ENCODE data around the gene PRKG1. TPM values are rescaled to one million over a fixed set of nuclear protein-coding genes. Genes with fewer than 3 reads are reported as not detected.

The PRKG1 gene
- total and polyA plus RNA-seq, 2 of the 8 experiments (the other 6 are each of a cell fraction or from before 2014, with no cell fraction given): 4.2 to 15.2 TPM

DNA sequence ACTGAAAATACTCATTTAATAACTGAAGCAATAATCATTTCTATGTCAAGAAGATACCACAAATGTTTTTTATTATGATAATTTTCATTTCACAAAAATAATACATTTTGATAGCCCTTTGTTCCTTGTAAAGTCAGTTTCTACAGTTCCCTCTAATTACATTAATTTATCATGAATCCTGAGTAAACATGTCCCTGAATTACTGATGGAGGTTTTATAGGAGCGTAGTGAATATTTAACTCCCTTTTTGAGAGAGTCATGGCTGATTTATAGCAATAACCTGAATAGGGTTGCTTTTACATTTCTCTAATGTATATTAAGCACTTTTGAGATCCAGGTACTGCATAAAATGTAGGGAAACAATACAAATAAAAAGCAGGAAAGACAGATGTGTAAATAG, 1023.8 kb downstream of the PRKG1 start:
- Histone ChIP-seq H3K14ac (ENCODE audit: insufficient read length) (no peak overlapping the region), H3K9me3 (ENCODE audit: insufficient read depth in 2 of 2, low read depth in 1 of 2, low read length in 1 of 2) (no peaks in the 10 kb centered on the region), H3K4me2 (ENCODE audit: insufficient read depth in 1 of 2, low read depth in 2 of 2, low read length in 2 of 2) (no peak overlapping the region), H3K27me3 (replicated peaks in 1 of 4; ENCODE audit: control insufficient read depth in 3 of 4, extremely low read depth in 1 of 4, insufficient read depth in 3 of 4, low read length in 3 of 4) (no peaks in the 10 kb centered on the region), H3K79me1 (ENCODE audit: low read depth, low read length) (no peaks in the 10 kb centered on the region), H2AK5ac (ENCODE audit: low read depth, low read length) (no peak overlapping the region), H4K91ac (replicated peaks; ENCODE audit: insufficient read length, low read length) (no peak overlapping the region), H3K27ac (ENCODE audit: low read depth, low read length) (no peak overlapping the region), H2BK20ac (ENCODE audit: low read length) (no peak overlapping the region), H4K20me1 (replicated peaks in 1 of 2; ENCODE audit: control insufficient read depth in 1 of 2, insufficient read depth in 2 of 2, low read length in 2 of 2) (no peaks in the 10 kb centered on the region), H4K5ac (ENCODE audit: insufficient read length, low read depth, low read length) (no peak overlapping the region), H3K4ac (replicated peaks; ENCODE audit: insufficient read length, low read depth, low read length) (no peak overlapping the region), H3K4me1 (replicated peaks in 1 of 4; ENCODE audit: control insufficient read depth in 3 of 4, insufficient read depth in 4 of 4, low read length in 3 of 4) (peaks cover 0 to 6% (median 1%) of the 10 kb centered on the region in 4 experiments; a peak in 1 of 7 replicates), H2BK5ac (ENCODE audit: low read depth, low read length) (no peak overlapping the region), H3K36me3 (ENCODE audit: control insufficient read depth in 2 of 4, insufficient read depth in 4 of 4, low read length in 3 of 4) (no peaks in the 10 kb centered on the region), H2AFZ (ENCODE audit: low read length) (no peak overlapping the region), H3K4me3 (ENCODE audit: extremely low read depth in 1 of 4, insufficient read depth in 2 of 4, low read depth in 3 of 4, low read length in 4 of 4) (no peak overlapping the region), H3K23me2 (ENCODE audit: low read depth, low read length) (no peaks in the 10 kb centered on the region), H4K8ac (ENCODE audit: extremely low read depth, insufficient read depth, low read length) (no peak overlapping the region), H3K23ac (ENCODE audit: insufficient read length) (no peak overlapping the region), H3K18ac (ENCODE audit: extremely low read depth, low read length) (no peak overlapping the region), H2BK120ac (replicated peaks; ENCODE audit: low read depth, low read length) (no peak overlapping the region), H3K79me2 (ENCODE audit: control insufficient read depth in 1 of 2, insufficient read depth in 2 of 2, low read length in 2 of 2) (no peaks in the 10 kb centered on the region), H3K9ac (replicated peaks in 1 of 4; ENCODE audit: extremely low read depth in 1 of 4, low read depth in 3 of 4, low read length in 3 of 4) (no peak overlapping the region), H3K56ac (replicated peaks; ENCODE audit: insufficient read length, low read depth, low read length) (no peak overlapping the region), H2BK12ac (ENCODE audit: low read depth, low read length) (no peak overlapping the region), H2BK15ac (ENCODE audit: low read length) (no peak overlapping the region)
- WGBS, 2 experiments (ENCODE audit: extremely low coverage in 1 of 2, insufficient coverage in 1 of 2, insufficient read length in 1 of 2, insufficient replicate concordance in 2 of 2, low coverage in 1 of 2, low lambda C conversion rate in 2 of 2, missing lambda C conversion rate in 1 of 2): 92% methylated on average over 1 of the region's 1 CpG; no CpG with 5 or more reads in 1 of the 2 experiments
- TF ChIP-seq SIN3A (conservative IDR thresholded peaks at IDR 0.05 in 1 of 2, IDR thresholded peaks at IDR 0.05 in 1 of 2; ENCODE audit: low read depth in 1 of 2, low read length in 2 of 2): no peak
- FAIRE-seq: no peak
- no peak for DNase-seq (ENCODE audit: low read depth in 1 of 2, low spot score in 2 of 2)
- POLR2A ChIA-PET (ENCODE audit: partially characterized antibody): no interaction called here
- CTCF ChIA-PET (ENCODE audit: partially characterized antibody): interaction anchor here (0.9 to 1.3 kb wide), 2 partner anchors 11 to 15 kb away, joined by 4 read pairs; no protein-coding TSS in a partner anchor

Data from H1 (cell line).